Neural cell (in vitro differentiated cells): ENCODE data around the gene CRY2. TPM values are rescaled to one million over a fixed set of nuclear protein-coding genes. Genes with fewer than 3 reads are reported as not detected.

Experiments
- H2AFZ ChIP-seq: fragments of 200-600, 300-800 bp; sonication (generic), shearing (Covaris generic); 2 replicates; pipeline ENCODE4 v1.6.0; 2014; ENCODE audit warnings: low read depth, mild to moderate bottlenecking, antibody characterized with exemption, low read length, moderate library complexity
- H3F3A ChIP-seq: fragments of 200-600 bp; shearing (Covaris generic); 2 replicates; pipeline ENCODE4 v1.6.1; 2016; ENCODE audit warnings: mild to moderate bottlenecking, moderate library complexity, mixed read lengths, antibody characterized with exemption, low read length; ENCODE audit not compliant: insufficient read depth, poor library complexity, severe bottlenecking
- H3K27ac ChIP-seq: fragments of 200-600, 300-800 bp; sonication (generic), shearing (Covaris generic); 2 replicates; pipeline ENCODE4 v1.5.1; 2014; ENCODE audit warnings: mild to moderate bottlenecking, low read length, moderate library complexity
- H3K27me3 ChIP-seq: fragments of 300-800, 200-600 bp; sonication (generic), shearing (Covaris generic); 2 replicates; pipeline ENCODE4 v1.6.0; 2014; ENCODE audit warnings: mild to moderate bottlenecking, low read depth, low read length, moderate library complexity; ENCODE audit not compliant: insufficient read depth
- H3K36me3 ChIP-seq: fragments of 300-800, 200-600 bp; sonication (generic), shearing (Covaris generic); 2 replicates; pipeline ENCODE4 v1.5.1; 2014; ENCODE audit warnings: mild to moderate bottlenecking, antibody characterized with exemption, low read length, moderate library complexity; ENCODE audit not compliant: insufficient read depth
- H3K4me2 ChIP-seq: fragments of 300-800, 200-600 bp; sonication (generic), shearing (Covaris generic); 2 replicates; pipeline ENCODE4 v1.6.0; 2014; ENCODE audit warnings: mild to moderate bottlenecking, low read length
- H3K4me3 ChIP-seq: fragments of 300-800, 200-600 bp; sonication (generic), shearing (Covaris generic); 2 replicates; pipeline ENCODE4 v1.5.1; 2014; ENCODE audit warnings: mild to moderate bottlenecking, low read length, moderate library complexity
- H3K79me2 ChIP-seq: fragments of 200-600 bp; shearing (Covaris generic); replicated peaks from 2 replicates; pipeline ENCODE4 v1.6.0; 2014; ENCODE audit warnings: mild to moderate bottlenecking, low read length, moderate library complexity; ENCODE audit not compliant: insufficient read depth
- H3K9ac ChIP-seq: fragments of 300-800, 200-600 bp; sonication (generic), shearing (Covaris generic); 2 replicates; pipeline ENCODE4 v1.6.1; 2016; ENCODE audit warnings: mild to moderate bottlenecking, low read length, mixed read lengths
- H3K9me2 ChIP-seq: fragments of 200-600 bp; shearing (Covaris generic); 2 replicates; pipeline ENCODE4 v1.6.1; 2016; ENCODE audit warnings: mild to moderate bottlenecking, low read length, mixed read lengths; ENCODE audit not compliant: insufficient read depth
- H3K9me3 ChIP-seq: fragments of 200-600, 300-800 bp; sonication (generic), shearing (Covaris generic); 2 replicates; pipeline ENCODE4 v1.6.1; 2016; ENCODE audit warnings: mild to moderate bottlenecking, mixed run types, low read length, moderate library complexity, mixed read lengths
- H4K20me1 ChIP-seq: fragments of 200-600 bp; shearing (Covaris generic); 2 replicates; pipeline ENCODE4 v1.6.1; 2016; ENCODE audit warnings: mild to moderate bottlenecking, mixed run types; ENCODE audit not compliant: insufficient read depth
- CTCF ChIP-seq: fragments of 450-650 bp; IDR thresholded peaks from 2 replicates; pipeline ENCODE4 v1.5.1; 2014; ENCODE audit warnings: antibody characterized with exemption, mild to moderate bottlenecking, moderate library complexity; ENCODE audit not compliant: poor library complexity, severe bottlenecking
- EP300 ChIP-seq: fragments of 450-650 bp; conservative IDR thresholded peaks from 2 replicates; pipeline ENCODE4 v1.6.1; 2014; ENCODE audit warnings: antibody characterized with exemption, mild to moderate bottlenecking, moderate library complexity; ENCODE audit not compliant: poor library complexity, severe bottlenecking
- EZH2 ChIP-seq: fragments of 200-600, 300-800 bp; shearing (Covaris generic), sonication (generic); IDR thresholded peaks from 2 replicates; pipeline ENCODE4 v1.6.1; 2014; ENCODE audit warnings: antibody characterized with exemption, low read length, borderline replicate concordance, mild to moderate bottlenecking; ENCODE audit not compliant: insufficient read depth, poor library complexity, severe bottlenecking
- MXI1 ChIP-seq: fragments of 450-650 bp; conservative IDR thresholded peaks from 2 replicates; pipeline ENCODE4 v1.6.1; 2014; ENCODE audit warnings: antibody characterized with exemption, mild to moderate bottlenecking; ENCODE audit not compliant: poor library complexity, severe bottlenecking
- POLR2AphosphoS5 ChIP-seq: IDR thresholded peaks from 2 replicates; pipeline ENCODE4 v1.6.1; 2012
- RAD21 ChIP-seq: fragments of 450-650 bp; conservative IDR thresholded peaks from 2 replicates; pipeline ENCODE4 v1.6.1; 2014; ENCODE audit warnings: antibody characterized with exemption, mild to moderate bottlenecking, moderate library complexity
- REST ChIP-seq: IDR thresholded peaks from 2 replicates; pipeline ENCODE4 v1.6.1; 2012; ENCODE audit warnings: borderline replicate concordance
- SMC3 ChIP-seq: fragments of 450-650 bp; conservative IDR thresholded peaks from 2 replicates; pipeline ENCODE4 v1.6.1; 2014; ENCODE audit warnings: antibody characterized with exemption, mild to moderate bottlenecking, moderate library complexity; ENCODE audit not compliant: poor library complexity
- TAF1 ChIP-seq: IDR thresholded peaks from 2 replicates; pipeline ENCODE4 v1.6.1; 2012; ENCODE audit warnings: low read depth
- polyA plus RNA-seq: library from polyadenylated mRNA; depleted of rRNA; stranded (reverse); fragments of >200 nt; gene quantifications from 2 replicates; pipeline ENCODE4 v1.2.3, GENCODE V29; 2014

CRY2 gene
- polyA plus RNA-seq, 1 donor from 2014 or later: 27.8 TPM

- H3K79me2 ChIP-seq: peaks cover 29% of the 10 kb centered on the region
Observed at GRCh38 chr11:45889555-45889954, 42.3 kb downstream of the CRY2 start.

GRCh38 chr11:45889966-45890365, 42.7 kb downstream of the CRY2 start:
- peaks cover 29% of the 10 kb centered on the region for H3K79me2 ChIP-seq
- no peaks in the 10 kb centered on the region for H3K36me3 ChIP-seq
- H3F3A ChIP-seq: no peaks in the 10 kb centered on the region
- H4K20me1 ChIP-seq: no peaks in the 10 kb centered on the region
- no peaks in the 10 kb centered on the region for H3K9me2 ChIP-seq
- H3K27ac ChIP-seq: no peak overlapping the region
- H3K4me2 ChIP-seq: no peak overlapping the region
- H3K4me3 ChIP-seq: no peak overlapping the region
- H3K9me3 ChIP-seq: no peaks in the 10 kb centered on the region
- no peaks in the 10 kb centered on the region for H3K27me3 ChIP-seq
- H2AFZ ChIP-seq: no peak overlapping the region
- no peak overlapping the region for H3K9ac ChIP-seq
- TF ChIP-seq CTCF (no peak), MXI1 (no peak), EP300 (no peak), POLR2AphosphoS5 (no peak), RAD21 (no peak), EZH2 (no peak), SMC3 (no peak), TAF1 (no peak)

More at GRCh38 chr11:45889555-45889954, 42.3 kb downstream of the CRY2 start:
- no peaks in the 10 kb centered on the region for H3K36me3 ChIP-seq
- TF ChIP-seq CTCF (no peak), RAD21 (no peak), EZH2 (no peak), TAF1 (no peak), SMC3 (no peak), EP300 (no peak), MXI1 (no peak), REST (no peak), POLR2AphosphoS5 (no peak)
- no peaks in the 10 kb centered on the region for H4K20me1 ChIP-seq
- no peak overlapping the region for H3K9ac ChIP-seq
- H3K9me2 ChIP-seq: no peaks in the 10 kb centered on the region
- no peak overlapping the region for H2AFZ ChIP-seq
- no peak overlapping the region for H3K4me3 ChIP-seq
- H3K4me2 ChIP-seq: no peak overlapping the region
- no peaks in the 10 kb centered on the region for H3F3A ChIP-seq
- H3K9me3 ChIP-seq: no peaks in the 10 kb centered on the region
- no peaks in the 10 kb centered on the region for H3K27me3 ChIP-seq
- no peak overlapping the region for H3K27ac ChIP-seq
